ENCODE data around the gene MAP4K4.
A peak's percentile ranks its signal among the peaks of the same experiment; 100 is the strongest.

The MAP4K4 gene

GRCh38 chr2:101696272-101697123, 1.0 kb upstream of the MAP4K4 start:
- Histone ChIP-seq H2AFZ (ENCODE audit: low read depth, low read length) (peak overlapping the region; percentile 54), H3K27me3 (ENCODE audit: low read depth, low read length) (no peaks in the 10 kb centered on the region), H3K9ac (ENCODE audit: low read length) (peak overlapping the region; percentile 76), H3K4me3 (ENCODE audit: low read length) (peak overlapping the region; percentile 82), H3K4me2 (ENCODE audit: low read length) (peak overlapping the region; percentile 77), H3K79me2 (ENCODE audit: low read length) (peaks cover 38% of the 10 kb centered on the region), H3K27ac (ENCODE audit: low read length) (peak overlapping the region; percentile 29), H3K36me3 (replicated peaks; ENCODE audit: low read depth, low read length) (peaks cover 14% of the 10 kb centered on the region), H3K9me3 (ENCODE audit: insufficient read depth, low read length) (no peaks in the 10 kb centered on the region), H3K4me1 (ENCODE audit: low read length) (peaks cover 20% of the 10 kb centered on the region), H4K20me1 (ENCODE audit: insufficient read depth, low read length) (peaks cover 28% of the 10 kb centered on the region)
- no peak for TF ChIP-seq EZH2phosphoT487 (IDR thresholded peaks at IDR 0.05; ENCODE audit: low read depth)

DNA sequence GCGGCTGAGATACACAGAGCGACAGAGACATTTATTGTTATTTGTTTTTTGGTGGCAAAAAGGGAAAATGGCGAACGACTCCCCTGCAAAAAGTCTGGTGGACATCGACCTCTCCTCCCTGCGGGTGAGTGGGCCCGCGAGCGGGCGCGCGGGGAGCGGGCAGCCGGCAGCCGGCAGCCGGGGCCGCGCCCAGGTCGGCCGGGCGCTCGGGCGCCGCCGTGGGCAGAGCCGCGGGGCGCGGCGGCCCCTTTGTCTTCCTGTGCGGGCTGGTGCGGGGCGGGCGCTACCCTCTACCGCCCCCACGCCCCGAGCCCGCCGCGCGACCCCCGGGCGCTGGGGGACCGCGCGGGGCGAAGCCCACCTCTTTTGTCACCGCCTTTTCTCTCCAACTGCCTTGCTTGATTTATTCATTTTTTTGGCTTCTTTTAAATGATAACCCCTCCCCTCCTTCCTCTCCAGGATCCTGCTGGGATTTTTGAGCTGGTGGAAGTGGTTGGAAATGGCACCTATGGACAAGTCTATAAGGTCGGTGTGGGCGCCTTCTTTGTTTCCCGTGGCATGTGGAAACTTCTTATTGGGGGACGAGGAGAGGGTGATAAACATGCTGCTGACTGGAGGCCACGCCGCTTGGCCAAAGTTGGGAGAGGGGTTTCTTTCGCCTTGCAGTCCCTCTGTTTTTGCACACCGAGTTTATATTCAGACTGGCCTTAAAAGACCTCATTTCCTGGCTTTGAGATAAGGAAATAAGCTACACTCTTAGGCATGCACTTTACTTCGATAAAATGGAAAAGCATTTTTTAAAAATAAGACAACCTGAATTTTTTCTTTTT, 722 bp downstream of the MAP4K4 start:
- Histone ChIP-seq H3K36me3 (replicated peaks; ENCODE audit: low read depth, low read length) (peaks cover 30% of the 10 kb centered on the region), H3K4me3 (ENCODE audit: low read length) (peak overlapping the region; percentile 95), H3K9ac (ENCODE audit: low read length) (peak overlapping the region; percentile 97), H3K4me1 (ENCODE audit: low read length) (peaks cover 30% of the 10 kb centered on the region), H3K27ac (ENCODE audit: low read length) (peak overlapping the region; percentile 59), H3K79me2 (ENCODE audit: low read length) (peaks cover 55% of the 10 kb centered on the region), H3K9me3 (ENCODE audit: insufficient read depth, low read length) (no peaks in the 10 kb centered on the region), H4K20me1 (ENCODE audit: insufficient read depth, low read length) (peaks cover 45% of the 10 kb centered on the region), H2AFZ (ENCODE audit: low read depth, low read length) (no peak overlapping the region), H3K27me3 (ENCODE audit: low read depth, low read length) (no peaks in the 10 kb centered on the region), H3K4me2 (ENCODE audit: low read length) (peak overlapping the region; percentile 99)
- TF ChIP-seq CTCF (IDR thresholded peaks at IDR 0.05; ENCODE audit: low read depth, low read length) (0 out of 2 replicates have a peak, but pooled peaks have one; percentile 3), EZH2phosphoT487 (IDR thresholded peaks at IDR 0.05; ENCODE audit: low read depth) (no peak)

DNA sequence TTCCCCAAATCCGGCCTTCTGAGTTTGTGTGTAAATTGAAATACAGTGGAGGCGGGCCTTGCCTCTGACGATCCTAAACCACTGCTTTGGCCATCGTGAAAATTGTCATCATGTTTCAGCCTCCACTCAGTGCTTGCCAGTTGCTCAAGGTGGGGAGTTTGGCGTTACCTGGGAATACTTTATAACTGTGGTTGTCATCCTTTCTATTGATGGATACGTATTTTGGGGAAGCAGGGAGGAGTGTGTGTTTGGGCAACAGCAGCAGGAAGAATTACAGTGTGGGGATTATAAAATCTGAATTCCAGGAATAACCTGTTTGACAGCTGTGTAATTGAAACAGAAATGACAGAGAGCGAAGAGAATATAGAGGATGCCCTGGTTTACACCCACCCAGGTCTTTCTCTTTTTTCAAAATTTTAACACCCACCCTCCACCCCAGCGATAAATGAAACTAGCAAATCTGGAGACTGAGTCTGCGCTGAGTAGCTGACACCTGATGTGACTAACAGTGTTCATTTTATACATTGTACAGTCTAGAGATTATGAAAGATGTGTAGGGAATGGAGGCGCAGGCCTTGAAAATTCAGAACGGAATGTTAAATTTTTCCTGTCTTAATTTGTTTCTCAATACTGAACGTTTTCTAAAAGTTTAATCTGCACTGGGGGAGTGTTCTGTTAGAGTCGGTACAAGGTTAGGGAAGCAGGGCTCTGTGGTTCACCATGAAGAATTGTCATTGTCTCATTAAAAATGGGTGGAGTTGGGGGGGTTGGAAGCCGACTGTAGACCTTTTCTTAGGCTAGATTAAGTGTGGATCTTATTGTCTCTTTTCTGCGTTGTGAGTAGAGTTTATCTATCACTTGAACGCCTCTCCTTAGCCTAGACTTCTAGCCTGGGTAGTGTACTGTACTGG, 1.6 kb downstream of the MAP4K4 start:
- peaks cover 64% of the 10 kb centered on the region for H3K79me2 ChIP-seq (ENCODE audit: low read length)
- peak overlapping the region; percentile 99 for H3K4me2 ChIP-seq (ENCODE audit: low read length)
- H4K20me1 ChIP-seq (ENCODE audit: insufficient read depth, low read length), result peaks cover 49% of the 10 kb centered on the region
- peak overlapping the region; percentile 97 for H3K9ac ChIP-seq (ENCODE audit: low read length)
- peaks cover 30% of the 10 kb centered on the region for H3K36me3 ChIP-seq (replicated peaks; ENCODE audit: low read depth, low read length)
- no peak overlapping the region for H2AFZ ChIP-seq (ENCODE audit: low read depth, low read length)
- peaks cover 38% of the 10 kb centered on the region for H3K4me1 ChIP-seq (ENCODE audit: low read length)
- TF ChIP-seq EZH2phosphoT487 (IDR thresholded peaks at IDR 0.05; ENCODE audit: low read depth) (no peak), CTCF (IDR thresholded peaks at IDR 0.05; ENCODE audit: low read depth, low read length) (no peak)
- H3K27me3 ChIP-seq (ENCODE audit: low read depth, low read length), result no peaks in the 10 kb centered on the region
- no peaks in the 10 kb centered on the region for H3K9me3 ChIP-seq (ENCODE audit: insufficient read depth, low read length)
- H3K4me3 ChIP-seq (ENCODE audit: low read length), result peak overlapping the region; percentile 95
- H3K27ac ChIP-seq (ENCODE audit: low read length), result peak overlapping the region; percentile 59

GRCh38 chr2:101699755-101700461, 2.4 kb downstream of the MAP4K4 start:
- no peaks in the 10 kb centered on the region for H3K27me3 ChIP-seq (ENCODE audit: low read depth, low read length)
- no peaks in the 10 kb centered on the region for H3K9me3 ChIP-seq (ENCODE audit: insufficient read depth, low read length)
- peaks cover 45% of the 10 kb centered on the region for H3K4me1 ChIP-seq (ENCODE audit: low read length)
- H2AFZ ChIP-seq (ENCODE audit: low read depth, low read length), result no peak overlapping the region
- H4K20me1 ChIP-seq (ENCODE audit: insufficient read depth, low read length), result peaks cover 54% of the 10 kb centered on the region
- H3K4me3 ChIP-seq (ENCODE audit: low read length), result peak overlapping the region; percentile 95
- peak overlapping the region; percentile 97 for H3K9ac ChIP-seq (ENCODE audit: low read length)
- TF ChIP-seq EZH2phosphoT487 (IDR thresholded peaks at IDR 0.05; ENCODE audit: low read depth), result no peak
- TF ChIP-seq CTCF (IDR thresholded peaks at IDR 0.05; ENCODE audit: low read depth, low read length), result no peak
- H3K27ac ChIP-seq (ENCODE audit: low read length), result peak overlapping the region; percentile 59
- peaks cover 71% of the 10 kb centered on the region for H3K79me2 ChIP-seq (ENCODE audit: low read length)
- H3K36me3 ChIP-seq (replicated peaks; ENCODE audit: low read depth, low read length), result peaks cover 30% of the 10 kb centered on the region
- H3K4me2 ChIP-seq (ENCODE audit: low read length), result peak overlapping the region; percentile 99
